ENCODE data around the gene PHC2.

Gene PHC2

GRCh38 chr1:33327587-33328325 lies 103.1 kb downstream of the PHC2 start:
- Histone ChIP-seq H3K27ac (peak overlapping the region; percentile 70), H3K36me3 (replicated peaks) (peaks cover 97% of the 10 kb centered on the region), H3K27me3 (replicated peaks) (no peaks in the 10 kb centered on the region), H3K4me3 (ENCODE audit: low read depth, low read length) (no peak overlapping the region)
- in situ Hi-C loops (cut with HindIII; ENCODE audit: low pct_ligation_motif_present, low sequenced_read_pairs), result no loop called here
- peak; percentile 22 for TF ChIP-seq CTCF (IDR thresholded peaks at IDR 0.05; ENCODE audit: low read depth, low read length, missing control alignments)
- peak; percentile 97 for DNase-seq

GRCh38 chr1:33326785-33327184 lies 104.1 kb downstream of the PHC2 start:
- H3K27ac ChIP-seq, result no peak overlapping the region
- H3K27me3 ChIP-seq (replicated peaks), result no peaks in the 10 kb centered on the region
- in situ Hi-C loops (cut with HindIII; ENCODE audit: low pct_ligation_motif_present, low sequenced_read_pairs), result no loop called here
- peaks cover 91% of the 10 kb centered on the region for H3K36me3 ChIP-seq (replicated peaks)
- no peak overlapping the region for H3K4me3 ChIP-seq (ENCODE audit: low read depth, low read length)
- no peak for DNase-seq
- TF ChIP-seq CTCF (IDR thresholded peaks at IDR 0.05; ENCODE audit: low read depth, low read length, missing control alignments), result no peak

- no peak for DNase-seq
- Histone ChIP-seq H3K27me3 (replicated peaks) (no peaks in the 10 kb centered on the region), H3K4me3 (ENCODE audit: low read depth, low read length) (no peak overlapping the region), H3K27ac (no peak overlapping the region), H3K36me3 (replicated peaks) (peaks cover 72% of the 10 kb centered on the region)
- TF ChIP-seq CTCF (IDR thresholded peaks at IDR 0.05; ENCODE audit: low read depth, low read length, missing control alignments), result no peak
- in situ Hi-C loops (cut with HindIII; ENCODE audit: low pct_ligation_motif_present, low sequenced_read_pairs), result no loop called here
Observed at GRCh38 chr1:33324677-33325575, 106.0 kb downstream of the PHC2 start.

- Histone ChIP-seq H3K27me3 (replicated peaks) (no peaks in the 10 kb centered on the region), H3K27ac (no peak overlapping the region), H3K36me3 (replicated peaks) (peaks cover 62% of the 10 kb centered on the region), H3K4me3 (ENCODE audit: low read depth, low read length) (no peak overlapping the region)
- TF ChIP-seq CTCF (IDR thresholded peaks at IDR 0.05; ENCODE audit: low read depth, low read length, missing control alignments), result no peak
- DNase-seq, result no peak
- in situ Hi-C loops (cut with HindIII; ENCODE audit: low pct_ligation_motif_present, low sequenced_read_pairs), result no loop called here
Observed at GRCh38 chr1:33323663-33324477, 107.0 kb downstream of the PHC2 start.

- DNase-seq, result no peak
- H3K36me3 ChIP-seq (replicated peaks), result peaks cover 53% of the 10 kb centered on the region
- no peak for TF ChIP-seq CTCF (IDR thresholded peaks at IDR 0.05; ENCODE audit: low read depth, low read length, missing control alignments)
- H3K4me3 ChIP-seq (ENCODE audit: low read depth, low read length), result no peak overlapping the region
- in situ Hi-C loops (cut with HindIII; ENCODE audit: low pct_ligation_motif_present, low sequenced_read_pairs), result no loop called here
- H3K27me3 ChIP-seq (replicated peaks), result no peaks in the 10 kb centered on the region
- H3K27ac ChIP-seq, result no peak overlapping the region
Observed at GRCh38 chr1:33322870-33323585, 107.9 kb downstream of the PHC2 start.

Data from brain microvascular endothelial cell (primary cell).